ENCODE results near the gene SOD2. TPM values are rescaled to one million over a fixed set of nuclear protein-coding genes. Genes with fewer than 3 reads are reported as not detected.

Gene SOD2
- total RNA-seq, 1 experiment from 2014 or later: 98.6 TPM

- Histone ChIP-seq H3K4me2 (ENCODE audit: low read length) (no peak overlapping the region), H3K9ac (ENCODE audit: low read length) (no peak overlapping the region), H3K9me2 (ENCODE audit: insufficient read depth) (no peaks in the 10 kb centered on the region), H3K27ac (ENCODE audit: low read depth, low read length) (no peak overlapping the region), H3K4me3 (replicated peaks in 1 of 2; ENCODE audit: low read depth in 1 of 2, low read length in 2 of 2) (no peak overlapping the region), H3K79me2 (ENCODE audit: insufficient read depth, low read length) (no peaks in the 10 kb centered on the region), H3K9me3 (ENCODE audit: control insufficient read depth in 1 of 2, insufficient read depth in 1 of 2, low read depth in 1 of 2, low read length in 2 of 2) (no peaks in the 10 kb centered on the region), H3K36me3 (ENCODE audit: control insufficient read depth in 1 of 2, insufficient read depth in 2 of 2, low read length in 2 of 2) (peaks cover 0 to 7% of the 10 kb centered on the region in 2 experiments; a peak in 2 of 4 replicates), H2AFZ (ENCODE audit: low read depth, low read length, poor library complexity, severe bottlenecking) (no peak overlapping the region), H3K27me3 (ENCODE audit: insufficient read depth, low read length) (no peaks in the 10 kb centered on the region), H4K20me1 (ENCODE audit: insufficient read depth) (no peaks in the 10 kb centered on the region), H3K4me1 (ENCODE audit: control insufficient read depth in 1 of 2, insufficient read depth in 2 of 2, low read length in 2 of 2) (no peaks in the 10 kb centered on the region)
- TF ChIP-seq SP1 (IDR thresholded peaks at IDR 0.05; ENCODE audit: low read depth): no peak
- TF ChIP-seq SIN3A (IDR thresholded peaks at IDR 0.05; ENCODE audit: low read depth): no peak
- TF ChIP-seq RAD21 (IDR thresholded peaks at IDR 0.05; ENCODE audit: low read depth): no peak
- TF ChIP-seq CBX3 (IDR thresholded peaks at IDR 0.05; ENCODE audit: low read depth): no peak
- no peak for TF ChIP-seq JUND (IDR thresholded peaks at IDR 0.05)
- TF ChIP-seq ELF1 (IDR thresholded peaks at IDR 0.05; ENCODE audit: borderline replicate concordance, low read depth): no peak
- TF ChIP-seq CEBPB (IDR thresholded peaks at IDR 0.05; ENCODE audit: low read depth): no peak
- TF ChIP-seq FOSL1 (IDR thresholded peaks at IDR 0.05; ENCODE audit: low read depth): no peak
- TF ChIP-seq, protein P1, sequence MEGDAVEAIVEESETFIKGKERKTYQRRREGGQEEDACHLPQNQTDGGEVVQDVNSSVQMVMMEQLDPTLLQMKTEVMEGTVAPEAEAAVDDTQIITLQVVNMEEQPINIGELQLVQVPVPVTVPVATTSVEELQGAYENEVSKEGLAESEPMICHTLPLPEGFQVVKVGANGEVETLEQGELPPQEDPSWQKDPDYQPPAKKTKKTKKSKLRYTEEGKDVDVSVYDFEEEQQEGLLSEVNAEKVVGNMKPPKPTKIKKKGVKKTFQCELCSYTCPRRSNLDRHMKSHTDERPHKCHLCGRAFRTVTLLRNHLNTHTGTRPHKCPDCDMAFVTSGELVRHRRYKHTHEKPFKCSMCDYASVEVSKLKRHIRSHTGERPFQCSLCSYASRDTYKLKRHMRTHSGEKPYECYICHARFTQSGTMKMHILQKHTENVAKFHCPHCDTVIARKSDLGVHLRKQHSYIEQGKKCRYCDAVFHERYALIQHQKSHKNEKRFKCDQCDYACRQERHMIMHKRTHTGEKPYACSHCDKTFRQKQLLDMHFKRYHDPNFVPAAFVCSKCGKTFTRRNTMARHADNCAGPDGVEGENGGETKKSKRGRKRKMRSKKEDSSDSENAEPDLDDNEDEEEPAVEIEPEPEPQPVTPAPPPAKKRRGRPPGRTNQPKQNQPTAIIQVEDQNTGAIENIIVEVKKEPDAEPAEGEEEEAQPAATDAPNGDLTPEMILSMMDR (IDR thresholded peaks at IDR 0.05 in 2 of 3, conservative IDR thresholded peaks at IDR 0.05 in 1 of 3; ENCODE audit: borderline replicate concordance in 1 of 3, insufficient read depth in 1 of 3, low read depth in 2 of 3, low read length in 2 of 3): no peak
- TF ChIP-seq REST (IDR thresholded peaks at IDR 0.05; ENCODE audit: low read depth): no peak
- no peak for TF ChIP-seq SRF (IDR thresholded peaks at IDR 0.05; ENCODE audit: low read depth)
- TF ChIP-seq, protein P2, sequence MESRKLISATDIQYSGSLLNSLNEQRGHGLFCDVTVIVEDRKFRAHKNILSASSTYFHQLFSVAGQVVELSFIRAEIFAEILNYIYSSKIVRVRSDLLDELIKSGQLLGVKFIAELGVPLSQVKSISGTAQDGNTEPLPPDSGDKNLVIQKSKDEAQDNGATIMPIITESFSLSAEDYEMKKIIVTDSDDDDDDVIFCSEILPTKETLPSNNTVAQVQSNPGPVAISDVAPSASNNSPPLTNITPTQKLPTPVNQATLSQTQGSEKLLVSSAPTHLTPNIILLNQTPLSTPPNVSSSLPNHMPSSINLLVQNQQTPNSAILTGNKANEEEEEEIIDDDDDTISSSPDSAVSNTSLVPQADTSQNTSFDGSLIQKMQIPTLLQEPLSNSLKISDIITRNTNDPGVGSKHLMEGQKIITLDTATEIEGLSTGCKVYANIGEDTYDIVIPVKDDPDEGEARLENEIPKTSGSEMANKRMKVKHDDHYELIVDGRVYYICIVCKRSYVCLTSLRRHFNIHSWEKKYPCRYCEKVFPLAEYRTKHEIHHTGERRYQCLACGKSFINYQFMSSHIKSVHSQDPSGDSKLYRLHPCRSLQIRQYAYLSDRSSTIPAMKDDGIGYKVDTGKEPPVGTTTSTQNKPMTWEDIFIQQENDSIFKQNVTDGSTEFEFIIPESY (IDR thresholded peaks at IDR 0.05; ENCODE audit: extremely low read depth, insufficient replicate concordance, low read length): no peak
- no peak for TF ChIP-seq ZFX (IDR thresholded peaks at IDR 0.05)
- no peak for TF ChIP-seq EGR1 (IDR thresholded peaks at IDR 0.05; ENCODE audit: low read depth)
- no peak for TF ChIP-seq POLR2AphosphoS5 (IDR thresholded peaks at IDR 0.05; ENCODE audit: low read depth, low read length)
- intact Hi-C loops (cut with micrococcal nuclease): no loop called here
- ChIA-PET RAD21 (ENCODE audit: low non-redundant PET in 1 of 2, low total read pairs in 2 of 2, uncharacterized antibody in 2 of 2, unreplicated experiment in 2 of 2) (no interaction called here), POLR2A (no interaction called here), CTCF (no interaction called here)
- ATAC-seq (no peak), DNase-seq (ENCODE audit: low read depth, low spot score) (no peak)
- BruUV-seq (replicated peaks): no TSS peak
Measured at GRCh38 chr6:159677506-159678165, 15.4 kb downstream of the SOD2 start.
